Gastroesophageal sphincter (tissue), 3 donors: ENCODE measurements around the gene MTG2.

Source experiments
- CTCF ChIP-seq, 4 experiments: fragments of 200-600 bp in 2 of 4; fragments of 450-650 bp in 2 of 4; sonication (generic) in 1 of 4; IDR thresholded peaks; one replicate each; pipeline ENCODE4 v1.5.1; 2017 to 2019; ENCODE audit warnings: antibody characterized with exemption in 4 of 4, mild to moderate bottlenecking in 2 of 4, moderate library complexity in 2 of 4
- EP300 ChIP-seq: sonication (generic); formaldehyde crosslinking; IDR thresholded peaks from one replicate; pipeline ENCODE4 v1.6.1; 2017; ENCODE audit warnings: antibody characterized with exemption, mild to moderate bottlenecking

DNA sequence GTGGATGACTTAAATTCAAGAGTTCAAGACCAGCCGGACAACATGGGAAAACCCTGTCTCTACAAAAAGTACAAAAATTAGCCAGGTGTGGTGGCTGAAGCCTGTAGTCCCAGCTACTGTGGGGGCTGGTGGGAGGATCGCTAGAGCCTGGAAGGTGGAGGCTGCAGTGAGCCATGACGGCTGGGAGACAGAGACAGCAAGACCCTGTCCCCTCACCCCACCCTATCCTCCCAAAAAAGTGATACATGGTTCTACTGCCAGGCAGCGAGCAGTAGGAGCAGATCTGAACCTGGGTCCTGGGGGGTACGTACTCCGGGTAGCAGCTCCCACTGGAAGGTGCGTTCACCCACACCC, 41.8 kb upstream of the MTG2 start:
- TF ChIP-seq CTCF (IDR thresholded peaks at IDR 0.05) (no peak), EP300 (no peak)
